Left kidney (tissue), 2 donors: ENCODE measurements around the gene AURKAIP1. TPM values are rescaled to one million over a fixed set of nuclear protein-coding genes. Genes with fewer than 3 reads are reported as not detected.

ENCODE experiments used
- DNase-seq: peaks from one replicate; pipeline ENCODE4 v3.0.0-alpha.2; 2013
- polyA plus RNA-seq: library from polyadenylated mRNA; unstranded; fragments of 120-200 nt; gene quantifications from one replicate; pipeline ENCODE4 v1.2.1, GENCODE V29; 2013; ENCODE audit not compliant: insufficient read length

AURKAIP1 gene
- polyA plus RNA-seq, 1 donor = 50.6 TPM

- no peak for DNase-seq
Observed at GRCh38 chr1:1335792-1336248, 39.2 kb downstream of the AURKAIP1 start.

GRCh38 chr1:1335283-1335682 is 39.7 kb downstream of the AURKAIP1 start:
- no peak for DNase-seq

- DNase-seq = no peak
Observed at GRCh38 chr1:1334835-1335234, 40.2 kb downstream of the AURKAIP1 start.

GRCh38 chr1:1333551-1334241 is 41.3 kb downstream of the AURKAIP1 start:
- no peak for DNase-seq

GRCh38 chr1:1332774-1333480 is 42.1 kb downstream of the AURKAIP1 start:
- DNase-seq = no peak

- DNase-seq = no peak
Observed at GRCh38 chr1:1332031-1332755, 42.8 kb downstream of the AURKAIP1 start.

- DNase-seq = no peak
Observed at GRCh38 chr1:1331068-1331965, 43.7 kb downstream of the AURKAIP1 start, which contains the start of gene TAS1R3. TAS1R3 (plus strand) TSS chr1:1331280; CDS start chr1:1331346, 66 bp downstream.

GRCh38 chr1:1330366-1331067 is 44.5 kb downstream of the AURKAIP1 start:
- no peak for DNase-seq

GRCh38 chr1:1329304-1330210 is 45.5 kb downstream of the AURKAIP1 start:
- DNase-seq = no peak

GRCh38 chr1:1328254-1328653 is 46.8 kb downstream of the AURKAIP1 start:
- DNase-seq = no peak

GRCh38 chr1:1327291-1327690 is 47.7 kb downstream of the AURKAIP1 start:
- DNase-seq = no peak

GRCh38 chr1:1326075-1326605 is 48.9 kb downstream of the AURKAIP1 start:
- no peak for DNase-seq

GRCh38 chr1:1325288-1326074 is 49.5 kb downstream of the AURKAIP1 start:
- DNase-seq = no peak

- DNase-seq = peak; percentile 90
Observed at GRCh38 chr1:1324524-1325287, 50.3 kb downstream of the AURKAIP1 start, which contains the start of the genes CPTP and INTS11. CPTP (plus strand) TSS chr1:1324802; CDS start chr1:1326911, 2,109 bp downstream. INTS11 (minus strand) TSS chr1:1324660; CDS start chr1:1324608, 52 bp downstream.

- DNase-seq = no peak
Observed at GRCh38 chr1:1324084-1324523, 50.9 kb downstream of the AURKAIP1 start.
